ENCODE data around the gene TERC.

GRCh38 chr3:169787120-169787519 is 22.3 kb upstream of the TERC start:
- no peak for TF ChIP-seq POLR2A (IDR thresholded peaks at IDR 0.05)
- TF ChIP-seq CTCF (IDR thresholded peaks at IDR 0.05), result no peak
